ENCODE data around the gene RABGAP1L.

Gene RABGAP1L

GRCh38 chr1:174689524-174689923 is 530.2 kb downstream of the RABGAP1L start:
- no peaks in the 10 kb centered on the region for H4K20me1 ChIP-seq (ENCODE audit: insufficient read depth, low read length, poor library complexity, severe bottlenecking)
- no peak overlapping the region for H3K9ac ChIP-seq (ENCODE audit: low read depth, low read length, poor library complexity, severe bottlenecking)
- H3F3A ChIP-seq (ENCODE audit: low read depth), result no peaks in the 10 kb centered on the region
- no peaks in the 10 kb centered on the region for H3K9me2 ChIP-seq (replicated peaks; ENCODE audit: low read depth, low read length)
- H3K27me3 ChIP-seq (ENCODE audit: insufficient read depth, low read length, poor library complexity, severe bottlenecking), result no peaks in the 10 kb centered on the region
- no peaks in the 10 kb centered on the region for H3K79me2 ChIP-seq (ENCODE audit: insufficient read depth, low read length)
- no peak overlapping the region for H3K4me2 ChIP-seq (ENCODE audit: low read depth, low read length, poor library complexity, severe bottlenecking)
- TF ChIP-seq EZH2phosphoT487 (IDR thresholded peaks at IDR 0.05; ENCODE audit: borderline replicate concordance) (no peak), CTCF (conservative IDR thresholded peaks at IDR 0.05; ENCODE audit: low read length) (no peak)
- no peak overlapping the region for H2AFZ ChIP-seq (ENCODE audit: low read length)
- H3K36me3 ChIP-seq (ENCODE audit: insufficient read depth, low read length), result no peaks in the 10 kb centered on the region; the same call in 1 of the 2 replicates
- no peak overlapping the region for H3K4me3 ChIP-seq (ENCODE audit: low read length, poor library complexity, severe bottlenecking)
- H3K9me3 ChIP-seq (ENCODE audit: insufficient read depth, low read depth, low read length), result no peaks in the 10 kb centered on the region
- peaks cover 7% of the 10 kb centered on the region for H3K4me1 ChIP-seq (ENCODE audit: insufficient read depth, low read length, poor library complexity, severe bottlenecking)

- no peak overlapping the region for H2AFZ ChIP-seq (ENCODE audit: low read length)
- no peak overlapping the region for H3K9ac ChIP-seq (ENCODE audit: low read depth, low read length, poor library complexity, severe bottlenecking)
- H3K27me3 ChIP-seq (ENCODE audit: insufficient read depth, low read length, poor library complexity, severe bottlenecking), result no peaks in the 10 kb centered on the region
- TF ChIP-seq CTCF (conservative IDR thresholded peaks at IDR 0.05; ENCODE audit: low read length), result no peak
- no peak for TF ChIP-seq EZH2phosphoT487 (IDR thresholded peaks at IDR 0.05; ENCODE audit: borderline replicate concordance)
- H3K4me1 ChIP-seq (ENCODE audit: insufficient read depth, low read length, poor library complexity, severe bottlenecking), result peaks cover 7% of the 10 kb centered on the region
- H4K20me1 ChIP-seq (ENCODE audit: insufficient read depth, low read length, poor library complexity, severe bottlenecking), result no peaks in the 10 kb centered on the region
- no peaks in the 10 kb centered on the region for H3K79me2 ChIP-seq (ENCODE audit: insufficient read depth, low read length)
- no peak overlapping the region for H3K4me3 ChIP-seq (ENCODE audit: low read length, poor library complexity, severe bottlenecking)
- no peaks in the 10 kb centered on the region for H3K9me3 ChIP-seq (ENCODE audit: insufficient read depth, low read depth, low read length)
- no peaks in the 10 kb centered on the region; the same call in 1 of the 2 replicates for H3K36me3 ChIP-seq (ENCODE audit: insufficient read depth, low read length)
- H3K9me2 ChIP-seq (replicated peaks; ENCODE audit: low read depth, low read length), result no peaks in the 10 kb centered on the region
- H3F3A ChIP-seq (ENCODE audit: low read depth), result no peaks in the 10 kb centered on the region
- H3K4me2 ChIP-seq (ENCODE audit: low read depth, low read length, poor library complexity, severe bottlenecking), result no peak overlapping the region
Measured at GRCh38 chr1:174690266-174690665, 530.9 kb downstream of the RABGAP1L start.

GRCh38 chr1:174692313-174692712 is 533.0 kb downstream of the RABGAP1L start:
- H3K4me2 ChIP-seq (ENCODE audit: low read depth, low read length, poor library complexity, severe bottlenecking), result no peak overlapping the region
- H3K9ac ChIP-seq (ENCODE audit: low read depth, low read length, poor library complexity, severe bottlenecking), result no peak overlapping the region
- no peaks in the 10 kb centered on the region for H3K36me3 ChIP-seq (ENCODE audit: insufficient read depth, low read length)
- no peaks in the 10 kb centered on the region for H4K20me1 ChIP-seq (ENCODE audit: insufficient read depth, low read length, poor library complexity, severe bottlenecking)
- H3F3A ChIP-seq (ENCODE audit: low read depth), result no peaks in the 10 kb centered on the region
- no peak overlapping the region for H2AFZ ChIP-seq (ENCODE audit: low read length)
- no peak overlapping the region for H3K4me3 ChIP-seq (ENCODE audit: low read length, poor library complexity, severe bottlenecking)
- TF ChIP-seq EZH2phosphoT487 (IDR thresholded peaks at IDR 0.05; ENCODE audit: borderline replicate concordance) (no peak), CTCF (conservative IDR thresholded peaks at IDR 0.05; ENCODE audit: low read length) (0 out of 2 replicates have a peak, but pooled peaks have one; percentile 18)
- H3K27me3 ChIP-seq (ENCODE audit: insufficient read depth, low read length, poor library complexity, severe bottlenecking), result no peaks in the 10 kb centered on the region
- H3K4me1 ChIP-seq (ENCODE audit: insufficient read depth, low read length, poor library complexity, severe bottlenecking), result peaks cover 4% of the 10 kb centered on the region
- H3K79me2 ChIP-seq (ENCODE audit: insufficient read depth, low read length), result no peaks in the 10 kb centered on the region
- no peaks in the 10 kb centered on the region for H3K9me2 ChIP-seq (replicated peaks; ENCODE audit: low read depth, low read length)
- H3K9me3 ChIP-seq (ENCODE audit: insufficient read depth, low read depth, low read length), result no peaks in the 10 kb centered on the region
